Measurements from ENCODE around the gene MN1.

GRCh38 chr22:27747396-27748221 is 53.9 kb downstream of the MN1 start:
- peak; percentile 37 for TF ChIP-seq CTCF (IDR thresholded peaks at IDR 0.05; ENCODE audit: low read depth, low read length, poor library complexity, severe bottlenecking)
- TF ChIP-seq EZH2phosphoT487 (IDR thresholded peaks at IDR 0.05; ENCODE audit: borderline replicate concordance, low read length), result no peak

Measured in DOHH2 (cell line).